Motor neuron (in vitro differentiated cells): ENCODE measurements around the gene ADNP2. TPM values are rescaled to one million over a fixed set of nuclear protein-coding genes. Genes with fewer than 3 reads are reported as not detected.

ENCODE experiments used
- ATAC-seq, 8 experiments: fragments of 200-7000 bp; cut with Tn5 transposase; replicated peaks in 6 of 8; 2 replicates each; pipeline ENCODE4 v1.8.0; 2021; ENCODE audit warnings: mild to moderate bottlenecking in 8 of 8, moderate library complexity in 8 of 8
- H3K27ac ChIP-seq, 2 donors: fragments of 250-450 bp; sonication (Bioruptor Pico); 2 replicates each; pipeline ENCODE4 v1.9.0; 2021; ENCODE audit warnings: antibody characterized with exemption in 2 of 2, mild to moderate bottlenecking in 2 of 2, moderate library complexity in 1 of 2
- H3K4me1 ChIP-seq, 2 donors: fragments of 250-450 bp; sonication (Bioruptor Pico); replicated peaks in 1 of 2; 2 replicates each; pipeline ENCODE4 v1.6.1; 2021; ENCODE audit warnings: antibody characterized with exemption in 2 of 2, mild to moderate bottlenecking in 2 of 2, moderate library complexity in 1 of 2
- H3K4me3 ChIP-seq, 5 donors: fragments of 250-450 bp; sonication (Bioruptor Pico); 2 replicates each; pipeline ENCODE4 v1.9.0; 2021; ENCODE audit warnings: antibody characterized with exemption in 5 of 5, mild to moderate bottlenecking in 5 of 5, moderate library complexity in 4 of 5
- WGBS, 10 experiments: fragments of 450-650 bp; shearing (Covaris generic); methylation state at CpG; one replicate each; pipeline ENCODE4 v1.0.0; 2022; 5-methylcytosine and 5-hydroxymethylcytosine counted together
- in situ Hi-C, 9 experiments: fragments of 400-800 bp; cut with MboI; loops; one replicate each; pipeline ENCODE4 v1.15.0; 2021; ENCODE audit warnings: low sequenced_read_pairs in 9 of 9, low pct_unique_long_range_greater_than_20kb in 2 of 9; ENCODE audit not compliant: unreplicated experiment in 9 of 9
- total RNA-seq, 8 experiments: library from RNA; unstranded; fragments of 300-600 nt; gene quantifications; 2 replicates each; pipeline versions ENCODE4 v1.2.3 to v1.2.4, GENCODE V29; 2022

The ADNP2 gene
- total RNA-seq, 8 experiments from 2014 or later, result 12.9 to 34.2 (median 23.5) TPM

- Histone ChIP-seq H3K27ac (no peak overlapping the region), H3K4me3 (no peak overlapping the region), H3K4me1 (no peaks in the 10 kb centered on the region)
- ATAC-seq, result no peak
- in situ Hi-C loops, result no loop called here
- 80 to 100% (median 93%) methylated on average over 1 to 13 of the region's 21 CpGs; no CpG with 5 or more reads in 4 of the 10 experiments for WGBS, 10 experiments
Observed at GRCh38 chr18:80077873-80078272, 31.2 kb upstream of the ADNP2 start.

- no peak overlapping the region for H3K27ac ChIP-seq
- 14 to 90% (median 61%) methylated on average over 1 to 4 of the region's 4 CpGs for WGBS, 10 experiments
- H3K4me3 ChIP-seq, result no peak overlapping the region
- no peak for ATAC-seq
- in situ Hi-C loops, result no loop called here
- no peaks in the 10 kb centered on the region for H3K4me1 ChIP-seq
Observed at GRCh38 chr18:80086281-80086680, 22.8 kb upstream of the ADNP2 start.

- H3K4me1 ChIP-seq, result no peaks in the 10 kb centered on the region
- 0 to 100% (median 55%) methylated on average over 1 to 2 of the region's 2 CpGs for WGBS, 10 experiments
- no peak for ATAC-seq
- in situ Hi-C loops, result no loop called here
- no peak overlapping the region for H3K27ac ChIP-seq
- H3K4me3 ChIP-seq, result no peak overlapping the region
Observed at GRCh38 chr18:80088036-80088435, 21.0 kb upstream of the ADNP2 start.

- in situ Hi-C loops, result no loop called here
- no peak for ATAC-seq
- Histone ChIP-seq H3K4me3 (no peak overlapping the region), H3K4me1 (no peaks in the 10 kb centered on the region), H3K27ac (no peak overlapping the region)
Observed at GRCh38 chr18:80088823-80089222, 20.2 kb upstream of the ADNP2 start.

- Histone ChIP-seq H3K4me3 (no peak overlapping the region), H3K4me1 (no peaks in the 10 kb centered on the region), H3K27ac (no peak overlapping the region)
- no peak for ATAC-seq
- WGBS, 10 experiments, result 20 to 100% (median 88%) methylated on average over 1 to 2 of the region's 7 CpGs; no CpG with 5 or more reads in 4 of the 10 experiments
- in situ Hi-C loops, result no loop called here
Observed at GRCh38 chr18:80095414-80095813, 13.6 kb upstream of the ADNP2 start.

GRCh38 chr18:80096032-80096565, 13.0 kb upstream of the ADNP2 start:
- Histone ChIP-seq H3K4me3 (no peak overlapping the region), H3K27ac (no peak overlapping the region), H3K4me1 (no peaks in the 10 kb centered on the region)
- 0 to 80% (median 28%) methylated on average over 1 to 4 of the region's 10 CpGs; no CpG with 5 or more reads in 6 of the 10 experiments for WGBS, 10 experiments
- in situ Hi-C loops, result no loop called here
- ATAC-seq, result no peak

- Histone ChIP-seq H3K27ac (no peak overlapping the region), H3K4me3 (no peak overlapping the region), H3K4me1 (no peaks in the 10 kb centered on the region)
- 30 to 92% (median 87%) methylated on average over 1 to 8 of the region's 9 CpGs; no CpG with 5 or more reads in 2 of the 10 experiments for WGBS, 10 experiments
- in situ Hi-C loops, result no loop called here
- no peak for ATAC-seq
Observed at GRCh38 chr18:80097201-80097600, 11.9 kb upstream of the ADNP2 start.

GRCh38 chr18:80103231-80103630, 5.8 kb upstream of the ADNP2 start:
- Histone ChIP-seq H3K4me3 (no peak overlapping the region), H3K27ac (no peak overlapping the region), H3K4me1 (peaks cover 0 to 5% of the 10 kb centered on the region in 2 donors)
- no peak for ATAC-seq
- in situ Hi-C loops, result no loop called here
- WGBS, 10 experiments, result 0 to 100% (median 89%) methylated on average over 1 to 5 of the region's 6 CpGs; no CpG with 5 or more reads in 3 of the 10 experiments

GRCh38 chr18:80104364-80104779, 4.7 kb upstream of the ADNP2 start:
- Histone ChIP-seq H3K4me3 (no peak overlapping the region), H3K4me1 (peaks cover 0 to 5% of the 10 kb centered on the region in 2 donors), H3K27ac (no peak overlapping the region)
- in situ Hi-C loops, result no loop called here
- 0 to 48% (median 39%) methylated on average over 1 to 6 of the region's 7 CpGs; no CpG with 5 or more reads in 2 of the 10 experiments for WGBS, 10 experiments
- no peak for ATAC-seq

GRCh38 chr18:80105369-80106167, 3.5 kb upstream of the ADNP2 start:
- 44 to 97% (median 87%) methylated on average over 1 to 9 of the region's 13 CpGs for WGBS, 10 experiments
- no peak overlapping the region for H3K27ac ChIP-seq
- H3K4me3 ChIP-seq, result no peak overlapping the region
- in situ Hi-C loops, result no loop called here
- peaks cover 3 to 9% of the 10 kb centered on the region in 2 donors for H3K4me1 ChIP-seq
- no peak for ATAC-seq

- Histone ChIP-seq H3K4me1 (peaks cover 10 to 12% of the 10 kb centered on the region in 2 donors), H3K4me3 (no peak overlapping the region), H3K27ac (no peak overlapping the region)
- in situ Hi-C loops, result no loop called here
- no peak for ATAC-seq
- 0 to 93% (median 43%) methylated on average over 1 to 4 of the region's 6 CpGs; no CpG with 5 or more reads in 1 of the 10 experiments for WGBS, 10 experiments
Observed at GRCh38 chr18:80106482-80107051, 2.5 kb upstream of the ADNP2 start.

GRCh38 chr18:80107426-80107825, 1.6 kb upstream of the ADNP2 start:
- no peak overlapping the region for H3K27ac ChIP-seq
- ATAC-seq, result no peak
- in situ Hi-C loops, result no loop called here
- 50 to 100% (median 75%) methylated on average over 1 to 4 of the region's 10 CpGs; no CpG with 5 or more reads in 6 of the 10 experiments for WGBS, 10 experiments
- H3K4me1 ChIP-seq, result peaks cover 10 to 12% of the 10 kb centered on the region in 2 donors
- no peak overlapping the region for H3K4me3 ChIP-seq

- in situ Hi-C loops, result no loop called here
- Histone ChIP-seq H3K27ac (no peak overlapping the region), H3K4me3 (no peak overlapping the region), H3K4me1 (peaks cover 10 to 19% of the 10 kb centered on the region in 2 donors)
- no peak for ATAC-seq
- WGBS, 10 experiments, result 50 to 100% (median 94%) methylated on average over 1 to 7 of the region's 23 CpGs; no CpG with 5 or more reads in 5 of the 10 experiments
Observed at GRCh38 chr18:80108121-80108536, 933 bp upstream of the ADNP2 start.
